HG03060 (cell line): ENCODE measurements around the gene FAM47B.

Experiments used
- ATAC-seq: cut with Tn5 transposase; IDR thresholded peaks from one replicate; pipeline ENCODE4 v1.9.1; 2021; ENCODE audit warnings: low read depth, moderate number of reproducible peaks; ENCODE audit not compliant: unreplicated experiment

Gene FAM47B

GRCh38 chrX:34942496-34942895 is at the start of gene FAM47B:
Gene FAM47B, plus strand, starts transcription at chrX:34942796. Its CDS starts 36 bp downstream, at chrX:34942832.
- no peak for ATAC-seq

GRCh38 chrX:34893741-34894140 is 48.9 kb upstream of the FAM47B start:
- ATAC-seq: no peak

GRCh38 chrX:34900691-34901090 is 41.9 kb upstream of the FAM47B start:
- ATAC-seq: no peak

- no peak for ATAC-seq
Measured at GRCh38 chrX:34901761-34902160, 40.8 kb upstream of the FAM47B start.

- ATAC-seq: no peak
Measured at GRCh38 chrX:34903316-34903715, 39.3 kb upstream of the FAM47B start.

GRCh38 chrX:34909151-34909550 is 33.4 kb upstream of the FAM47B start:
- no peak for ATAC-seq

- no peak for ATAC-seq
Measured at GRCh38 chrX:34915463-34916225, 27.0 kb upstream of the FAM47B start.

GRCh38 chrX:34917146-34917545 is 25.4 kb upstream of the FAM47B start:
- ATAC-seq: no peak

GRCh38 chrX:34918091-34918736 is 24.4 kb upstream of the FAM47B start:
- ATAC-seq: no peak

- no peak for ATAC-seq
Measured at GRCh38 chrX:34918856-34919255, 23.7 kb upstream of the FAM47B start.

GRCh38 chrX:34927866-34928265 is 14.7 kb upstream of the FAM47B start:
- no peak for ATAC-seq

GRCh38 chrX:34943235-34943634 is 639 bp downstream of the FAM47B start:
- ATAC-seq: no peak

GRCh38 chrX:34956916-34957315 is 14.3 kb downstream of the FAM47B start:
- no peak for ATAC-seq

GRCh38 chrX:34961662-34962061 is 19.1 kb downstream of the FAM47B start:
- no peak for ATAC-seq

GRCh38 chrX:34972206-34972605 is 29.6 kb downstream of the FAM47B start:
- no peak for ATAC-seq

- no peak for ATAC-seq
Measured at GRCh38 chrX:34978171-34978570, 35.6 kb downstream of the FAM47B start.

GRCh38 chrX:34987646-34988045 is 45.0 kb downstream of the FAM47B start:
- no peak for ATAC-seq
